K562 (cell line): ENCODE results near the gene COL7A1. TPM values are rescaled to one million over a fixed set of nuclear protein-coding genes. Genes with fewer than 3 reads are reported as not detected.
A peak's percentile ranks its signal among the peaks of the same experiment; 100 is the strongest.

ENCODE experiments used
- ATAC-seq: fragments of 200-7000 bp; cut with Tn5 transposase; 3 replicates; pipeline ENCODE4 v1.9.1; 2020; ENCODE audit warnings: moderate library complexity
- BruUV-seq: library from RNA; stranded (reverse); fragments of 400-500 nt; replicated peaks from 2 replicates; lab custom pipeline; 2021; lab: Mats Ljungman, UMichigan
- CTCF ChIA-PET: fragments of 300-600 bp; formaldehyde crosslinking; extraction: SDS; loops from one replicate; lab custom pipeline; 2021; ENCODE audit warnings: low intra/inter-chr PET ratio; lab: Yijun Ruan, JAX
- POLR2A ChIA-PET: fragments of 300-600, 350-650 bp; sonication (Branson Sonifier 250); formaldehyde crosslinking; extraction: SDS; loops from one replicate; lab custom pipeline; 2021; ENCODE audit warnings: antibody characterized with exemption, inconsistent platforms; lab: Yijun Ruan, JAX
- DNase-seq, 4 experiments: peaks; one replicate each; pipeline versions ENCODE4 v3.0.0 to v3.0.0-alpha.2; 2011 to 2018; ENCODE audit warnings: low spot score in 3 of 4, mixed read lengths in 3 of 4; ENCODE audit errors: extremely low read depth in 1 of 4
- FAIRE-seq: peaks from 2 replicates; lab custom pipeline; 2011; peaks lifted over from hg19 to GRCh38; lab: Jason Lieb, UNC
- H2AFZ ChIP-seq: 2 replicates; pipeline ENCODE4 v1.6.0; 2011; ENCODE audit warnings: low read depth, low read length, control low read depth, inconsistent platforms
- H3K27ac ChIP-seq: fragments of 200-600 bp; 3 replicates; pipeline ENCODE4 v1.8.0; 2011; ENCODE audit warnings: low read depth, mild to moderate bottlenecking, control low read depth, inconsistent platforms, low read length, moderate library complexity, mixed read lengths; ENCODE audit errors: extremely low read depth
- H3K27me3 ChIP-seq, 2 experiments: fragments of 300-600 bp in 1 of 2; 2 replicates in 1 of 2; 3 replicates in 1 of 2; pipeline versions ENCODE4 v1.6.0 to v1.8.0; 2011; ENCODE audit warnings: inconsistent platforms in 2 of 2, low read length in 2 of 2, mild to moderate bottlenecking in 1 of 2, mixed read lengths in 1 of 2, moderate library complexity in 1 of 2; ENCODE audit not compliant: control insufficient read depth in 2 of 2, insufficient read depth in 2 of 2
- H3K36me3 ChIP-seq: fragments of 300-600 bp; 3 replicates; pipeline ENCODE4 v1.8.0; 2011; ENCODE audit warnings: mild to moderate bottlenecking, low read length, inconsistent platforms; ENCODE audit not compliant: control insufficient read depth, insufficient read depth
- H3K4me1 ChIP-seq, 2 experiments: fragments of 200-600 bp in 1 of 2; replicated peaks in 1 of 2; 2 replicates in 1 of 2; 3 replicates in 1 of 2; pipeline versions ENCODE4 v1.5.1 to v1.8.0; 2011; ENCODE audit warnings: inconsistent platforms in 2 of 2, low read length in 2 of 2, mild to moderate bottlenecking in 1 of 2, mixed read lengths in 1 of 2, moderate library complexity in 1 of 2; ENCODE audit not compliant: control insufficient read depth in 2 of 2, insufficient read depth in 2 of 2
- H3K4me2 ChIP-seq: 2 replicates; pipeline ENCODE4 v1.6.1; 2011; ENCODE audit warnings: low read length, control low read depth, inconsistent platforms, mixed read lengths; ENCODE audit not compliant: insufficient read depth
- H3K4me3 ChIP-seq: fragments of 200-600 bp; sonication (generic), shearing (Covaris generic); 2 replicates; pipeline ENCODE4 v1.5.1; 2016; ENCODE audit warnings: control low read depth, inconsistent platforms
- H3K79me2 ChIP-seq: fragments of 200-600 bp; 3 replicates; pipeline ENCODE4 v1.8.0; 2011; ENCODE audit warnings: low read length, inconsistent platforms; ENCODE audit not compliant: control insufficient read depth, insufficient read depth
- H3K9ac ChIP-seq, 2 experiments: 2 replicates each; pipeline versions ENCODE4 v1.6.0 to v1.6.1; 2011; ENCODE audit warnings: low read depth in 2 of 2, low read length in 2 of 2, control low read depth in 1 of 2, inconsistent platforms in 1 of 2, mild to moderate bottlenecking in 1 of 2, mixed read lengths in 1 of 2; ENCODE audit not compliant: insufficient read depth in 1 of 2
- H3K9me1 ChIP-seq: one replicate; pipeline ENCODE4 v1.6.0; 2011; ENCODE audit warnings: inconsistent platforms, mild to moderate bottlenecking, low read length, moderate library complexity; ENCODE audit not compliant: control insufficient read depth, insufficient read depth
- H3K9me3 ChIP-seq: replicated peaks from 2 replicates; pipeline ENCODE4 v1.5.1; 2011; ENCODE audit warnings: low read depth, low read length, inconsistent platforms; ENCODE audit not compliant: control insufficient read depth, insufficient read depth
- H4K20me1 ChIP-seq: replicated peaks from 2 replicates; pipeline ENCODE4 v1.6.1; 2011; ENCODE audit warnings: low read length, inconsistent platforms, mixed read lengths; ENCODE audit not compliant: control insufficient read depth, insufficient read depth
- ESRRA ChIP-seq: fragments of 450-650 bp; IDR thresholded peaks from 2 replicates; pipeline ENCODE4 v1.6.1; 2014; ENCODE audit warnings: low read depth, mild to moderate bottlenecking, moderate library complexity, borderline replicate concordance
- FOXK1 ChIP-seq: sonication (generic); formaldehyde crosslinking; IDR thresholded peaks from 2 replicates; pipeline ENCODE4 v1.8.0; 2022; ENCODE audit warnings: missing genetic modification reagents, mild to moderate bottlenecking, borderline replicate concordance
- HDAC6 ChIP-seq: IDR thresholded peaks from 2 replicates; pipeline ENCODE4 v1.6.1; 2012; ENCODE audit warnings: low read depth, mild to moderate bottlenecking, control low read depth, inconsistent platforms, low read length, moderate library complexity
- HES1 ChIP-seq: fragments of 450-650 bp; IDR thresholded peaks from 2 replicates; pipeline ENCODE4 v1.6.1; 2016; ENCODE audit warnings: low read depth, mild to moderate bottlenecking, moderate library complexity
- MCM2 ChIP-seq: fragments of 450-650 bp; IDR thresholded peaks from 2 replicates; pipeline ENCODE4 v1.6.1; 2017; ENCODE audit warnings: low read depth, mild to moderate bottlenecking
- MYBL2 ChIP-seq, 2 experiments: fragments of 450-650 bp in 1 of 2; sonication (generic) in 1 of 2; formaldehyde crosslinking in 1 of 2; IDR thresholded peaks; 2 replicates each; pipeline versions ENCODE4 v1.6.1 to v1.8.1; 2017 to 2022; ENCODE audit warnings: borderline replicate concordance in 1 of 2, inconsistent platforms in 1 of 2, low read depth in 1 of 2, mild to moderate bottlenecking in 1 of 2, missing genetic modification reagents in 1 of 2, moderate library complexity in 1 of 2
- NBN ChIP-seq: fragments of 450-650 bp; IDR thresholded peaks from 2 replicates; pipeline ENCODE4 v1.6.1; 2016; ENCODE audit warnings: low read depth, mild to moderate bottlenecking
- THRA ChIP-seq: fragments of 450-650 bp; IDR thresholded peaks from 2 replicates; pipeline ENCODE4 v1.6.1; 2017; ENCODE audit warnings: mild to moderate bottlenecking, moderate library complexity
- WGBS: fragments of 100-300 bp; shearing (Covaris generic); methylation state at CpG from one replicate; pipeline ENCODE4 v1.1.6; 2016; ENCODE audit warnings: low coverage, mixed read lengths; ENCODE audit not compliant: insufficient coverage; ENCODE audit errors: missing lambda C conversion rate; 5-methylcytosine and 5-hydroxymethylcytosine counted together
- in situ Hi-C: fragments of 300-500 bp; cut with MboI; formaldehyde crosslinking; loops from 4 replicates; pipeline ENCODE4 v1.15.0; 2018; ENCODE audit warnings: inconsistent platforms, mixed read lengths
- intact Hi-C: fragments of 100-400 bp; cut with micrococcal nuclease; formaldehyde crosslinking; loops from 2 replicates; pipeline ENCODE4 v1.14.2; 2022
- polyA plus RNA-seq, 8 experiments: library from polyadenylated mRNA; depleted of rRNA in 4 of 8; stranded (reverse) in 5 of 8; unstranded in 3 of 8; fragments of >200 nt; fragmentation: Nextera tagmentation in 2 of 8; fragmentation: Illumina TruSeq in 1 of 8; extraction: Ambion mirVana in 2 of 8; extraction: Trizol in 1 of 8; gene quantifications; 2 replicates each; pipeline versions ENCODE4 v1.2.1 to v1.2.3, GENCODE V29; 2011 to 2014; ENCODE audit warnings: inconsistent platforms in 1 of 8, missing spikeins in 1 of 8
- total RNA-seq, 7 experiments: library from RNA; depleted of rRNA in 6 of 7; stranded (reverse); fragments of >200 nt in 6 of 7; fragmentation: Illumina TruSeq in 2 of 7; extraction: Trizol in 2 of 7; gene quantifications; 2 replicates each; pipeline versions ENCODE4 v1.2.1 to v1.2.3, GENCODE V29; 2011 to 2021; ENCODE audit warnings: low replicate concordance in 1 of 7
- TF ChIP-seq, protein P1 (sequence below): fragments of 450-650 bp; formaldehyde crosslinking; conservative IDR thresholded peaks from 2 replicates; pipeline ENCODE4 v1.4.0; 2022; ENCODE audit warnings: mild to moderate bottlenecking, missing genetic modification characterization

COL7A1 gene
- total and polyA plus RNA-seq, 9 of the 15 experiments (the other 6 are each of a cell fraction or from before 2014, with no cell fraction given), result 0.09 to 0.66 (median 0.35) TPM; not detected in 3

DNA sequence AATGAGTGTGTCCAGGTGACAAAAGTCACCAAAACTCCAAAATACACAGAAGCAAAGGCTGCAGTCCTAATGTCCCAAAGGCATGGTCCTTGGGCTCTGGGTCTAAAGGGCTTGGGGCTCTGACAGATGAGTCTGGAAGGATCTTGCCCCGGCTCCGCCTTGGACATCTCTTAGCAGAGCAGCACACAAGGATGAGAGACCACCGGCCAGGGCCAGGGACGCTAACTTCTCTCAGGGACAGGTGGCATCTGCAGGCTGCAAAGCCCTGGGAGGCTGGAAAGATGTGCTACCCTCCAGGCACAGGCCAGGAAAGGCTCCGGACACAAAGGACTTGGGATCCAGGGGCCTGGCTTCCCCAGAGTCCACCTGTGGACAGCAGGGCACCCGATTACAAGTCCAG, 77.1 kb downstream of the COL7A1 start:
- POLR2A ChIA-PET, result no interaction called here
- intact Hi-C loops, result no loop called here
- DNase-seq, result no peak
- no peak for FAIRE-seq
- H4K20me1 ChIP-seq, result no peaks in the 10 kb centered on the region
- H3K9me3 ChIP-seq, result no peaks in the 10 kb centered on the region
- H3K9ac ChIP-seq, result no peak overlapping the region
- no peaks in the 10 kb centered on the region for H3K27me3 ChIP-seq
- H3K9me1 ChIP-seq, result no peaks in the 10 kb centered on the region
- ATAC-seq, result no peak
- H3K4me2 ChIP-seq, result no peak overlapping the region
- CTCF ChIA-PET, result no interaction called here
- no peak overlapping the region for H3K4me3 ChIP-seq
- TF ChIP-seq HDAC6 (no peak), FOXK1 (CRISPR knock-in tag) (no peak), MYBL2 (IDR thresholded peaks at IDR 0.05; ENCODE audit: low read depth) (no peak), MYBL2 (CRISPR knock-in tag; IDR thresholded peaks at IDR 0.05; ENCODE audit: borderline replicate concordance) (no peak), ESRRA (no peak), NBN (no peak), THRA (no peak), HES1 (no peak), MCM2 (no peak)
- TF ChIP-seq, protein P1, sequence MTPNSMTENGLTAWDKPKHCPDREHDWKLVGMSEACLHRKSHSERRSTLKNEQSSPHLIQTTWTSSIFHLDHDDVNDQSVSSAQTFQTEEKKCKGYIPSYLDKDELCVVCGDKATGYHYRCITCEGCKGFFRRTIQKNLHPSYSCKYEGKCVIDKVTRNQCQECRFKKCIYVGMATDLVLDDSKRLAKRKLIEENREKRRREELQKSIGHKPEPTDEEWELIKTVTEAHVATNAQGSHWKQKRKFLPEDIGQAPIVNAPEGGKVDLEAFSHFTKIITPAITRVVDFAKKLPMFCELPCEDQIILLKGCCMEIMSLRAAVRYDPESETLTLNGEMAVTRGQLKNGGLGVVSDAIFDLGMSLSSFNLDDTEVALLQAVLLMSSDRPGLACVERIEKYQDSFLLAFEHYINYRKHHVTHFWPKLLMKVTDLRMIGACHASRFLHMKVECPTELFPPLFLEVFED (CRISPR knock-in tag), result no peak
- TF ChIP-seq, all 486 proteins: peak for 0
- Histone ChIP-seq H3K79me2 (no peaks in the 10 kb centered on the region), H2AFZ (no peak overlapping the region), H3K36me3 (peaks cover 9% of the 10 kb centered on the region; the same call in 2 of the 3 replicates), H3K27ac (no peak overlapping the region), H3K4me1 (0 out of 5 replicates have a peak, but pooled peaks cover 0 to 3% of the 10 kb centered on the region in 2 experiments)
- 76% methylated on average over 6 of the region's 6 CpGs for WGBS
- in situ Hi-C loops, result no loop called here
- BruUV-seq, result TSS peak; percentile 37
